PC-3 (cell line): Measurements from ENCODE around the gene GRB14.

Experiments
- EZH2phosphoT487 ChIP-seq: fragments of 300-600 bp; sonication (generic); IDR thresholded peaks from 2 replicates; pipeline ENCODE4 v1.6.1; 2018; ENCODE audit warnings: mild to moderate bottlenecking, antibody characterized with exemption, low read length, borderline replicate concordance
- TF ChIP-seq, protein P1 (sequence below): fragments of 300-600 bp; sonication (generic); conservative IDR thresholded peaks from 2 replicates; pipeline ENCODE4 v1.5.1; 2017; ENCODE audit warnings: antibody characterized with exemption, low read depth, mild to moderate bottlenecking, low read length

DNA sequence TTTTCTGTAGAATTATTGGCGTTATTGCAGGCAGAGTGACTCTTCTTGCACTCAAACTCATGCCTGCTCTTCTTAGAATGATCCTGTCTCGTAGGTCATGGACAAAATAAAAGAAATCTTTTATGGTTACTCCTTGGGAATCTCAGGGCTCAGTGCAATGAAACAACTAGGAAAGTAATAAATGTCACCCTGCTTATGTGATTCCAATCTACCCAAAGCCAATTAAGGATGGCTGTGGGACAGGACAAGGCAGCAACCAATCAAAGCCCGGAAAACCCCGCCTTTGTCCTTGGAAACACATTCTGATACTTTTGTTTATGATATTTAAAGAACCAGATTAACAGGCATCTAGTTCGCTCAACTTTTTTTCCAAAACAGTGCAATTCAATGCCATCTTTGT is 53.0 kb downstream of the GRB14 start:
- TF ChIP-seq, protein P1, sequence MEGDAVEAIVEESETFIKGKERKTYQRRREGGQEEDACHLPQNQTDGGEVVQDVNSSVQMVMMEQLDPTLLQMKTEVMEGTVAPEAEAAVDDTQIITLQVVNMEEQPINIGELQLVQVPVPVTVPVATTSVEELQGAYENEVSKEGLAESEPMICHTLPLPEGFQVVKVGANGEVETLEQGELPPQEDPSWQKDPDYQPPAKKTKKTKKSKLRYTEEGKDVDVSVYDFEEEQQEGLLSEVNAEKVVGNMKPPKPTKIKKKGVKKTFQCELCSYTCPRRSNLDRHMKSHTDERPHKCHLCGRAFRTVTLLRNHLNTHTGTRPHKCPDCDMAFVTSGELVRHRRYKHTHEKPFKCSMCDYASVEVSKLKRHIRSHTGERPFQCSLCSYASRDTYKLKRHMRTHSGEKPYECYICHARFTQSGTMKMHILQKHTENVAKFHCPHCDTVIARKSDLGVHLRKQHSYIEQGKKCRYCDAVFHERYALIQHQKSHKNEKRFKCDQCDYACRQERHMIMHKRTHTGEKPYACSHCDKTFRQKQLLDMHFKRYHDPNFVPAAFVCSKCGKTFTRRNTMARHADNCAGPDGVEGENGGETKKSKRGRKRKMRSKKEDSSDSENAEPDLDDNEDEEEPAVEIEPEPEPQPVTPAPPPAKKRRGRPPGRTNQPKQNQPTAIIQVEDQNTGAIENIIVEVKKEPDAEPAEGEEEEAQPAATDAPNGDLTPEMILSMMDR = no peak
- TF ChIP-seq EZH2phosphoT487 = no peak
